Loucy (cell line): Measurements from ENCODE around the gene RNF125.

Source experiments
- EZH2phosphoT487 ChIP-seq: fragments of 200-600 bp; IDR thresholded peaks from 2 replicates; pipeline ENCODE4 v1.6.1; 2018; ENCODE audit warnings: antibody characterized with exemption, mild to moderate bottlenecking, moderate library complexity, borderline replicate concordance
- TF ChIP-seq, protein P1 (sequence below): fragments of 200-600 bp; sonication (generic); conservative IDR thresholded peaks from 2 replicates; pipeline ENCODE4 v1.5.1; 2014; ENCODE audit warnings: mild to moderate bottlenecking, antibody characterized with exemption, low read length

DNA sequence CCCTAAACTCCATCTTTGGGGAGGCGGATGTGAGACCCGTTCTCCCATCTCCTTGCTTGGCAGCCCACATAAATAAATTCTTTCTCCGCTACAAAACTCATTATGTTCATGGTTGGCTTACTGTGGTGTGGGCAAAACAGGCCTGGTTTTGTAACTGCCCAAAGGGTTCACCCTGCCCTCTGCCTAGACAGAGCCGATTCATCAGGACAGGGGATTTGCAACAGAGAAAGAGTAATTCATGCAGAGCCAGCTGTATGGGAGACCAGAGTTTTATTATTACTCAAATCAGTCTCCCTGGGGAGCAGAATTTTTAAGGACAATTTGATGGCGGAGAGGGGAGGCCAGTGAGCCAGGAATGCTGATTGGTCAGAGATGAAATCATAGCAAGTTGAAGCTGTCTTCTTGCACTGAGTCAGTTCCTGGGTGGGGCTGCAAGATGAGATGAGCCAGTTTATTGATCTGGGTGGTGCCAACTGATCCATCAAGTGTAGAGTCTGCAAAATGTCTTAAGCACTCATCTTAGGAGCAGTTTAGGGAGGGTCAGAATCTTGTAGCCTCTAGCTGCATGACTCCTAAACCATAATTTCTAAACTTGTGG lies 8.4 kb upstream of the RNF125 start:
- TF ChIP-seq, protein P1, sequence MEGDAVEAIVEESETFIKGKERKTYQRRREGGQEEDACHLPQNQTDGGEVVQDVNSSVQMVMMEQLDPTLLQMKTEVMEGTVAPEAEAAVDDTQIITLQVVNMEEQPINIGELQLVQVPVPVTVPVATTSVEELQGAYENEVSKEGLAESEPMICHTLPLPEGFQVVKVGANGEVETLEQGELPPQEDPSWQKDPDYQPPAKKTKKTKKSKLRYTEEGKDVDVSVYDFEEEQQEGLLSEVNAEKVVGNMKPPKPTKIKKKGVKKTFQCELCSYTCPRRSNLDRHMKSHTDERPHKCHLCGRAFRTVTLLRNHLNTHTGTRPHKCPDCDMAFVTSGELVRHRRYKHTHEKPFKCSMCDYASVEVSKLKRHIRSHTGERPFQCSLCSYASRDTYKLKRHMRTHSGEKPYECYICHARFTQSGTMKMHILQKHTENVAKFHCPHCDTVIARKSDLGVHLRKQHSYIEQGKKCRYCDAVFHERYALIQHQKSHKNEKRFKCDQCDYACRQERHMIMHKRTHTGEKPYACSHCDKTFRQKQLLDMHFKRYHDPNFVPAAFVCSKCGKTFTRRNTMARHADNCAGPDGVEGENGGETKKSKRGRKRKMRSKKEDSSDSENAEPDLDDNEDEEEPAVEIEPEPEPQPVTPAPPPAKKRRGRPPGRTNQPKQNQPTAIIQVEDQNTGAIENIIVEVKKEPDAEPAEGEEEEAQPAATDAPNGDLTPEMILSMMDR, result no peak
- no peak for TF ChIP-seq EZH2phosphoT487
